ENCODE measurements around the gene CNOT2.

CNOT2 gene

GRCh38 chr12:70255311-70255710 lies 12.1 kb downstream of the CNOT2 start:
- peak; percentile 23 for DNase-seq (ENCODE audit: low read depth)
- H3K4me3 ChIP-seq (ENCODE audit: low read length) = no peak overlapping the region
- TF ChIP-seq CTCF (conservative IDR thresholded peaks at IDR 0.05; ENCODE audit: low read length) = no peak

- H3K4me3 ChIP-seq (ENCODE audit: low read length) = no peak overlapping the region
- no peak for DNase-seq (ENCODE audit: low read depth)
- no peak for TF ChIP-seq CTCF (conservative IDR thresholded peaks at IDR 0.05; ENCODE audit: low read length)
Observed at GRCh38 chr12:70258605-70259403, 15.6 kb downstream of the CNOT2 start.

GRCh38 chr12:70260646-70261045 lies 17.4 kb downstream of the CNOT2 start:
- DNase-seq (ENCODE audit: low read depth) = no peak
- no peak overlapping the region for H3K4me3 ChIP-seq (ENCODE audit: low read length)
- no peak for TF ChIP-seq CTCF (conservative IDR thresholded peaks at IDR 0.05; ENCODE audit: low read length)

GRCh38 chr12:70264067-70264867 lies 21.0 kb downstream of the CNOT2 start:
- no peak for TF ChIP-seq CTCF (conservative IDR thresholded peaks at IDR 0.05; ENCODE audit: low read length)
- DNase-seq (ENCODE audit: low read depth) = no peak
- no peak overlapping the region for H3K4me3 ChIP-seq (ENCODE audit: low read length)

GRCh38 chr12:70265132-70265531 lies 21.9 kb downstream of the CNOT2 start:
- TF ChIP-seq CTCF (conservative IDR thresholded peaks at IDR 0.05; ENCODE audit: low read length) = no peak
- DNase-seq (ENCODE audit: low read depth) = no peak
- H3K4me3 ChIP-seq (ENCODE audit: low read length) = no peak overlapping the region

- no peak overlapping the region for H3K4me3 ChIP-seq (ENCODE audit: low read length)
- no peak for TF ChIP-seq CTCF (conservative IDR thresholded peaks at IDR 0.05; ENCODE audit: low read length)
- DNase-seq (ENCODE audit: low read depth) = peak; percentile 23
Observed at GRCh38 chr12:70267550-70267949, 24.3 kb downstream of the CNOT2 start.

- no peak for DNase-seq (ENCODE audit: low read depth)
- TF ChIP-seq CTCF (conservative IDR thresholded peaks at IDR 0.05; ENCODE audit: low read length) = no peak
- no peak overlapping the region for H3K4me3 ChIP-seq (ENCODE audit: low read length)
Observed at GRCh38 chr12:70268972-70269371, 25.7 kb downstream of the CNOT2 start.

Measured in AG10803 (cell line).